HFF-Myc (cell line): Measurements from ENCODE around the gene SLC37A3.

Experiments
- DNase-seq: peaks from one replicate; pipeline ENCODE4 v3.0.0-alpha.2; 2011; ENCODE audit warnings: low read depth; ENCODE audit errors: extremely low read depth
- H3K4me3 ChIP-seq: replicated peaks from 2 replicates; pipeline ENCODE4 v1.5.1; 2011; ENCODE audit warnings: low read depth, mild to moderate bottlenecking, control low read depth, low read length
- TF ChIP-seq, protein P1 (sequence below): IDR thresholded peaks from 2 replicates; pipeline ENCODE4 v1.5.1; 2012; ENCODE audit warnings: mild to moderate bottlenecking, low read depth, low read length, control low read depth; ENCODE audit errors: missing control alignments

The SLC37A3 gene

DNA sequence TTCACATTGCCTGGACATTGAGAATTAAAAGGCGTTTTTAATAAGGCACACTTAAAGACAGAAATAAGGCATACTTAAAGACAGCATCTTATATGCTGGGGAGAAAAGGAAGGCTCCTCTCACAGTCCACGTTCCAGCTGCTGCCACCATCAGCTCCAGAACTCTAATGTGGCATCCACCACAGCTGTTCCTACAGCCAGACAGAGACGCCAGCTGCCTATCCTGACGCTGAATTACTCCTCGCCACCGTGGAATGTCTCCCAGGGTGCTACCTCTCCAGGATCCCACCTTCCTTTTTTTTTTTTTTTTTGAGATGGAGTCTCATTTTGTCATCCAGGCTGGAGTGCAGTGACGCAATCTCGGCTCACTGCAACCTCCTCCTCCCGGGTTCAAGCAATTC lies 30.8 kb downstream of the SLC37A3 start:
- no peak for DNase-seq

DNA sequence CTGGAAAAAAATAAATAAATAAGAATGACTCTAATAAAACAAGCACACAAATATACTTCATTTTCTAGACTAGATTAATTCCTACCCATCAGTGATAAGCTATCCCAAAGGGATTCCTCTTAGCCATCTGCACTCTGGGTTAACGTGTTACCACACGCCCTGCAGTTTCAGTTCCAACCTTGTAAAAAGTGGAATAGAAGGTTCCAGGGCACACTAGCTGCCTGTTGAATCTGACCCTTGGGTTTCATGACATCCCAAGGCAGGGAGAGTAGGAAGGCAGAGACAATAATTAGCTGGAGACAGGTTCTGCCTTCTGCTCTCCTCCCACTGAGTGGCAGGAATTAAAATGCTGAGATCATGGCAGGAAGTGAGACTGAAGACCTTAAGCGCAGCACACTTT lies 33.5 kb downstream of the SLC37A3 start:
- no peak overlapping the region for H3K4me3 ChIP-seq
- TF ChIP-seq, protein P1, sequence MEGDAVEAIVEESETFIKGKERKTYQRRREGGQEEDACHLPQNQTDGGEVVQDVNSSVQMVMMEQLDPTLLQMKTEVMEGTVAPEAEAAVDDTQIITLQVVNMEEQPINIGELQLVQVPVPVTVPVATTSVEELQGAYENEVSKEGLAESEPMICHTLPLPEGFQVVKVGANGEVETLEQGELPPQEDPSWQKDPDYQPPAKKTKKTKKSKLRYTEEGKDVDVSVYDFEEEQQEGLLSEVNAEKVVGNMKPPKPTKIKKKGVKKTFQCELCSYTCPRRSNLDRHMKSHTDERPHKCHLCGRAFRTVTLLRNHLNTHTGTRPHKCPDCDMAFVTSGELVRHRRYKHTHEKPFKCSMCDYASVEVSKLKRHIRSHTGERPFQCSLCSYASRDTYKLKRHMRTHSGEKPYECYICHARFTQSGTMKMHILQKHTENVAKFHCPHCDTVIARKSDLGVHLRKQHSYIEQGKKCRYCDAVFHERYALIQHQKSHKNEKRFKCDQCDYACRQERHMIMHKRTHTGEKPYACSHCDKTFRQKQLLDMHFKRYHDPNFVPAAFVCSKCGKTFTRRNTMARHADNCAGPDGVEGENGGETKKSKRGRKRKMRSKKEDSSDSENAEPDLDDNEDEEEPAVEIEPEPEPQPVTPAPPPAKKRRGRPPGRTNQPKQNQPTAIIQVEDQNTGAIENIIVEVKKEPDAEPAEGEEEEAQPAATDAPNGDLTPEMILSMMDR, result no peak
- DNase-seq, result no peak

More for the DNA sequence above, 30.8 kb downstream of the SLC37A3 start:
- TF ChIP-seq, protein P1, result no peak
- H3K4me3 ChIP-seq, result no peak overlapping the region

DNA sequence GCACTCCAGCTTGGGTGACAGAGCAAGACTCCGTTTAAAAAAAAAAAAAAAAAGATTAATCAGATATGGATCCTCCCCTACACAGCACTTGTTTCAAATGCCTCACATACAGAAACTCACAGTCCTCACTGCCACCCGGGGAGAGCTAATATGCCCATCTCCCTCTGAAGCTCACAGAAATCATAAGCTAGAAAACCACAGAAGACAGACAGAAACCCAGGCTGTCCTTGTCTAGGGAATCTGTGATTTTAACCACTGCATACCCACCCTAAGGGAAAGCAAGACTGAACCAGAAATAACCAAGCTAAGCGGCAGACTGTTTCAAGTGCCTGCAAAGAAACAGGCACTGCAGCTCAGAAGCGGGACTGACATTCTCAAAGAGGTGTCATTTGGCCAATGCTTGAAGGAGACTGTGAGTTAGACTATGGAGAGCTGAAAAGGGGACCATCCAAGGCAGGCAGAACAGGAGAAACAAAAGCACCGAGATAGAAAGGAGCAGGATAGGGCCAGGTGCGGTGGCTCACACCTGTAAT lies 37.6 kb downstream of the SLC37A3 start:
- H3K4me3 ChIP-seq, result no peak overlapping the region
- no peak for DNase-seq
- TF ChIP-seq, protein P1, result no peak

DNA sequence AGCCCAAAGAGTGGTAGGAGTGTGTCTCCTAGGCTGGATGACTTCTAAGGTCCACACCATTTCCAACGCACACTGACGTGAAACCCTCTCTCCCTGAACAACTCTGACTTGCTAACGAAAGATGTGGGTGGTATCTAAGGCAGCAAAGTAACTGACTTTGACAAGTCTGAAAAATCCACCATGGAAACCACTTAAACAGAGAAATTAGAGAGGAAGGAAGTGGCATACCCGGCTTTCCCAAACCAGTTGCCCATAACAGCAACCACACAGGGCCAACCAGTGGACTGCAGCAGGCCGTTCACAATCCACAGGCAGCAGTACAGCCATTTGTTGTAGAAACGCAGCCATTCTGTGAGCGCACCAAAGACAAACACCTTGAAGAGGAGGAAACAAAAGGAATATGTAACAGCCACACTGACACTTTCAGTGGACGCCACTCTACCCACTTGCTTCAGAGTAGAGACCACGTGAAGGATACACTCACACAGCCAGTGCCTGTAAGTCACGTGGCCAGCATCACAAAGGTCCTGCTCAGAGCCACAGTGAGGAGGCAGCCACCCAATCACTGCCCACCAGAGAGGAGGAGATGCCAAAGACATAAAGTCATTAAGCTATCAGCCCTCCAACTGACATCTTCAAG lies 39.8 kb downstream of the SLC37A3 start:
- TF ChIP-seq, protein P1, result no peak
- DNase-seq, result no peak

DNA sequence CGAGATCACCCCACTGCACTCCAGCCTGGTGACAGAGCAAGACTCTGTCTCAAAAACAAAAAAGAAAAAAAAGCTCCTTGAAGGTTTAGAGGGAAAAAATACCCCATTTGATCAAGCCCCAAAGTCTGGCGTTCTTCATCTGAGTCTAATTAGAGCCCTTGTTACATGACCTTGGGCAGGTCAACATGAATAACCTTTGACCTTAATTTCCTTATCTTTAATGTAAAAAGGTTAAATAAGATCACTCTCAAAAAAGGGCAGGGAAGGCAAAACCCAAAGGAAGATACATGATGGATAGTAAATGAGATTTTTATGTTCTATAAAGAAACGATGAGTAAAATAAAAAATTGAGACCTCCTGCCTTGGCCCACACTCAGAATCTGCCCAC lies 40.3 kb downstream of the SLC37A3 start:
- TF ChIP-seq, protein P1, result no peak
- no peak overlapping the region for H3K4me3 ChIP-seq
- DNase-seq, result no peak

More for the DNA sequence above, 39.8 kb downstream of the SLC37A3 start:
- H3K4me3 ChIP-seq, result no peak overlapping the region

DNA sequence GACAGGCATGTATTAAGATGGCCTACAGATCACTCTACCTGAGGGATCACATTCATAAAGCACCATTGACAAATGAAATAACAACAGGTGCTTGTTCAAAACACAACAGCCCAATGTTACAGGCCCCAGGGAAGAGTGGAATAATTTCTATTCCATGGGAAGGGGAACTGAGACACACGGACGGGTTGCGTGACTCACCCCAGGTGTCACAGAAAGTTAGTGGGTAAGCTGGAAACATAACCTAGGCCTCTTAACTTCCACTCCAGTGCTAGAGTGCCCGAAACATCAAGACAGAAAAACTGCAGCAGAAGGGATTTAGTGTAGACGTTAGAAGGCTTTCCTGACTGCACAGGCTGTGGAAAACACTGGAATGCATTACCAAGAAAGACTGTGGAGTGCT lies 48.3 kb downstream of the SLC37A3 start:
- TF ChIP-seq, protein P1, result no peak

More for the DNA sequence above, 48.3 kb downstream of the SLC37A3 start:
- no peak overlapping the region for H3K4me3 ChIP-seq
- no peak for DNase-seq
